K562 (cell line): ENCODE data around the gene KDM4C. TPM values are rescaled to one million over a fixed set of nuclear protein-coding genes. Genes with fewer than 3 reads are reported as not detected.

Source experiments
- MEF2A ChIP-seq: IDR thresholded peaks from 2 replicates; pipeline ENCODE4 v1.6.1; 2011; ENCODE audit warnings: low read depth, mild to moderate bottlenecking, low read length, moderate library complexity; ENCODE audit not compliant: control insufficient read depth
- MTA3 ChIP-seq: fragments of 450-650 bp; formaldehyde crosslinking; IDR thresholded peaks from 2 replicates; pipeline ENCODE4 v1.6.1; 2017; ENCODE audit warnings: mild to moderate bottlenecking, borderline replicate concordance
- ZNF41 ChIP-seq: fragments of 250-450 bp; sonication (Bioruptor Pico); conservative IDR thresholded peaks from 2 replicates; pipeline ENCODE4 v1.4.0; 2020; ENCODE audit warnings: mild to moderate bottlenecking
- polyA plus RNA-seq, 8 experiments: library from polyadenylated mRNA; depleted of rRNA in 4 of 8; stranded (reverse) in 5 of 8; unstranded in 3 of 8; fragments of >200 nt; fragmentation: Nextera tagmentation in 2 of 8; fragmentation: Illumina TruSeq in 1 of 8; extraction: Ambion mirVana in 2 of 8; extraction: Trizol in 1 of 8; gene quantifications; 2 replicates each; pipeline versions ENCODE4 v1.2.1 to v1.2.3, GENCODE V29; 2011 to 2014; ENCODE audit warnings: inconsistent platforms in 1 of 8, missing spikeins in 1 of 8
- total RNA-seq, 7 experiments: library from RNA; depleted of rRNA in 6 of 7; stranded (reverse); fragments of >200 nt in 6 of 7; fragmentation: Illumina TruSeq in 2 of 7; extraction: Trizol in 2 of 7; gene quantifications; 2 replicates each; pipeline versions ENCODE4 v1.2.1 to v1.2.3, GENCODE V29; 2011 to 2021; ENCODE audit warnings: low replicate concordance in 1 of 7
- TF ChIP-seq, protein P1 (sequence below), 2 experiments: fragments of 450-650 bp; IDR thresholded peaks; 2 replicates each; pipeline ENCODE4 v1.6.1; 2016; ENCODE audit warnings: mild to moderate bottlenecking in 2 of 2, borderline replicate concordance in 1 of 2, low read depth in 1 of 2, moderate library complexity in 1 of 2
- TF ChIP-seq, protein P2 (sequence below), 2 experiments: fragments of 450-650 bp in 1 of 2; sonication (generic) in 1 of 2; formaldehyde crosslinking in 1 of 2; IDR thresholded peaks in 1 of 2; conservative IDR thresholded peaks in 1 of 2; 2 replicates each; pipeline versions ENCODE4 v1.6.1 to v1.8.1; 2016 to 2023; ENCODE audit warnings: mild to moderate bottlenecking in 2 of 2, moderate library complexity in 2 of 2, inconsistent platforms in 1 of 2, missing genetic modification reagents in 1 of 2

KDM4C gene
- total and polyA plus RNA-seq, 9 of the 15 experiments (the other 6 are each of a cell fraction or from before 2014, with no cell fraction given) = 5.4 to 17.0 (median 12.6) TPM

DNA sequence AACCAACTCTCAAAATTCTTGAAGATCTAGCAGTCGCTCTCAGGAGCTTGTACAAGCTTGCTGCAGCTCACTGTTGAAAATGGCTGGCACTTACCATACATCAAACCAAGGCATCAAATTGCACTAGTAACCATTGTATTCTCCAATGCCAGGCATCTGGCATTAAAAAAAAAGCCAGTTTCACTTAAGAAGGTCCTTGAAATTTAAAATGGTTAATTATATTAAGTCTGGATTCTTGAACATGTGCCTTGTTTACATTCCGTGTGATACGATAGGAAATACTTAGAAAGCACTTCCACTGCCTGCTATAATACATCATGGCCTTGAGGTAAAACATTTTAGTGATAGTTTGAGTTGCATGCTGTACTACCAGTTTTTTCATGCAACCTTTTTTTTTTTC lies 300.7 kb downstream of the KDM4C start (continued):
- TF ChIP-seq, protein P1, sequence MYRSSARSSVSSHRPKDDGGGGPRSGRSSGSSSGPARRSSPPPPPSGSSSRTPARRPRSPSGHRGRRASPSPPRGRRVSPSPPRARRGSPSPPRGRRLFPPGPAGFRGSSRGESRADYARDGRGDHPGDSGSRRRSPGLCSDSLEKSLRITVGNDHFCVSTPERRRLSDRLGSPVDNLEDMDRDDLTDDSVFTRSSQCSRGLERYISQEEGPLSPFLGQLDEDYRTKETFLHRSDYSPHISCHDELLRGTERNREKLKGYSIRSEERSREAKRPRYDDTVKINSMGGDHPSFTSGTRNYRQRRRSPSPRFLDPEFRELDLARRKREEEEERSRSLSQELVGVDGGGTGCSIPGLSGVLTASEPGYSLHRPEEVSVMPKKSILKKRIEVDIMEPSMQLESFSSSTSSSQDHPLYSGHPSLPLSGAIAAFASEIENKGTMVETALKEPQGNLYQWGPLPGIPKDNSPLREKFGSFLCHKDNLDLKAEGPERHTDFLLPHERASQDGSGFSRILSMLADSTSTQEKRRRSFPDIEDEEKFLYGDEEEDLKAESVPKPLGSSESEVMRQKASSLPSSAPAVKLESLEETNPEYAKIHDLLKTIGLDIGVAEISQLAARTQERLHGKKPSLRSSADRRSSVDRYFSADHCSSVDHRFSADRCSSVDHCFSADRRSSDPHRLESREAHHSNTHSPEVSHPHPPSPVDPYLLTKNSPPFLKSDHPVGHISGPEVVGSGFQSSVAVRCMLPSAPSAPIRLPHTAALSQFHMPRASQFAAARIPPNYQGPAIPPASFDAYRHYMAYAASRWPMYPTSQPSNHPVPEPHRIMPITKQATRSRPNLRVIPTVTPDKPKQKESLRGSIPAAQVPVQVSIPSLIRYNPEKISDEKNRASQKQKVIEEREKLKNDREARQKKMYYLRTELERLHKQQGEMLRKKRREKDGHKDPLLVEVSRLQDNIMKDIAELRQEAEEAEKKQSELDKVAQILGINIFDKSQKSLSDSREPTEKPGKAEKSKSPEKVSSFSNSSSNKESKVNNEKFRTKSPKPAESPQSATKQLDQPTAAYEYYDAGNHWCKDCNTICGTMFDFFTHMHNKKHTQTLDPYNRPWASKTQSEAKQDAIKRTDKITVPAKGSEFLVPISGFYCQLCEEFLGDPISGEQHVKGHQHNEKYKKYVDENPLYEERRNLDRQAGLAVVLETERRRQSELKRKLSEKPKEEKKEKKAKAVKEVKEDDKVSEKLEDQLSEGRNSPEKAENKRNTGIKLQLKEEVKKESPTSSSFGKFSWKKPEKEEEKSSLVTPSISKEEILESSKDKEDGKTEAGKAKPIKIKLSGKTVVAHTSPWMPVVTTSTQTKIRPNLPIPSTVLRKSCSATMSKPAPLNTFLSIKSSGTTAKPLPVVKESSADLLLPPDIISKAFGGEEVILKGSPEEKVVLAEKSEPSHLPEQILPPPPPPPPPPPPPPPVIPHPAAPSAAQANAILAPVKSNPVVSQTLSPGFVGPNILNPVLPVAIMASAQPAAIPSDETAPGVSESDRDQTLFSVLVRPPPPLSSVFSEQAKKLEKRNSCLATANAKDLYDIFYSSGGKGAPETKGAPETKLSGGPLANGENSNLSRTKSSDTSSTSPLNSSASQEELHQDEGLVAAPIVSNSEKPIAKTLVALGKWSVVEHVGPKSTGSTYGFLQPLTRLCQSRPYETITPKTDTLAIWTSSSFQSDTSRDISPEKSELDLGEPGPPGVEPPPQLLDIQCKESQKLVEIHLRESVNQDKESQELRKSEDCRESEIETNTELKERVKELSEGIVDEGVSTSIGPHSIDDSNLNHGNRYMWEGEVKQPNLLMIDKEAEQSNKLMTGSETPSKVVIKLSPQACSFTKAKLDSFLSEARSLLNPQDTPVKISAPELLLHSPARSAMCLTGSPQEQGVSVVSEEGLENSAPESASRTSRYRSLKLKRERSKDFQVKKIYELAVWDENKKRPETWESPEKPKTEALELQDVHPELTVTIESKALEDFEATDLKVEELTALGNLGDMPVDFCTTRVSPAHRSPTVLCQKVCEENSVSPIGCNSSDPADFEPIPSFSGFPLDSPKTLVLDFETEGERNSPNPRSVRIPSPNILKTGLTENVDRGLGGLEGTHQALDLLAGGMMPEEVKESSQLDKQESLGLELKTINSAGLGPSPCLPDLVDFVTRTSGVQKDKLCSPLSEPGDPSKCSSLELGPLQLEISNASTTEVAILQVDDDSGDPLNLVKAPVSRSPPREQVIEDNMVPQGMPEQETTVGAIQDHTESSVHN (IDR thresholded peaks at IDR 0.05; ENCODE audit: borderline replicate concordance in 1 of 2, low read depth in 1 of 2) = no peak
- no peak for TF ChIP-seq MEF2A
- TF ChIP-seq MTA3 = no peak
- no peak for TF ChIP-seq ZNF41
- TF ChIP-seq, protein P2, sequence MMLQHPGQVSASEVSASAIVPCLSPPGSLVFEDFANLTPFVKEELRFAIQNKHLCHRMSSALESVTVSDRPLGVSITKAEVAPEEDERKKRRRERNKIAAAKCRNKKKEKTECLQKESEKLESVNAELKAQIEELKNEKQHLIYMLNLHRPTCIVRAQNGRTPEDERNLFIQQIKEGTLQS (IDR thresholded peaks at IDR 0.05) = no peak
- TF ChIP-seq, protein P2 (CRISPR knock-in tag; conservative IDR thresholded peaks at IDR 0.05) = no peak
